SU-DHL-6 (cell line): ENCODE data around the gene VSTM4.

Experiments used
- H2AFZ ChIP-seq: fragments of 200-600 bp; sonication (generic); 2 replicates; pipeline ENCODE4 v1.6.1; 2014; ENCODE audit warnings: low read depth, mild to moderate bottlenecking, moderate library complexity, mixed read lengths, antibody characterized with exemption, low read length; ENCODE audit not compliant: severe bottlenecking
- H3F3A ChIP-seq: fragments of 200-600 bp; shearing (Covaris generic); 2 replicates; pipeline ENCODE4 v1.6.0; 2016; ENCODE audit warnings: antibody characterized with exemption, mild to moderate bottlenecking; ENCODE audit not compliant: insufficient read depth
- H3K27ac ChIP-seq: fragments of 200-600 bp; sonication (generic); 2 replicates; pipeline ENCODE4 v1.5.1; 2016; ENCODE audit warnings: low read depth, mild to moderate bottlenecking, low read length, moderate library complexity, mixed read lengths
- H3K27me3 ChIP-seq: fragments of 200-600 bp; sonication (generic), shearing (Covaris generic); 2 replicates; pipeline ENCODE4 v1.6.0; 2014; ENCODE audit warnings: mild to moderate bottlenecking, low read length
- H3K36me3 ChIP-seq: fragments of 200-600 bp; sonication (generic); 2 replicates; pipeline ENCODE4 v1.6.1; 2014; ENCODE audit warnings: mild to moderate bottlenecking, low read length, mixed read lengths
- H3K4me2 ChIP-seq: fragments of 300-600, 200-600 bp; shearing (Covaris generic), sonication (generic); 2 replicates; pipeline ENCODE4 v1.6.0; 2014; ENCODE audit warnings: low read length, low read depth, mild to moderate bottlenecking; ENCODE audit not compliant: poor library complexity, severe bottlenecking
- H3K4me3 ChIP-seq: fragments of 200-600 bp; sonication (generic); 2 replicates; pipeline ENCODE4 v1.5.1; 2014; ENCODE audit warnings: antibody characterized with exemption, low read length, mild to moderate bottlenecking, mixed read lengths; ENCODE audit not compliant: insufficient read depth, poor library complexity, severe bottlenecking
- H3K79me2 ChIP-seq: fragments of 200-600 bp; sonication (generic); 2 replicates; pipeline ENCODE4 v1.6.1; 2014; ENCODE audit warnings: mild to moderate bottlenecking, low read length, moderate library complexity; ENCODE audit not compliant: insufficient read depth
- H3K9ac ChIP-seq: fragments of 200-600 bp; sonication (generic); 2 replicates; pipeline ENCODE4 v1.7.0; 2014; ENCODE audit warnings: mild to moderate bottlenecking, low read length
- H3K9me2 ChIP-seq: fragments of 200-600 bp; sonication (generic); replicated peaks from 2 replicates; pipeline ENCODE4 v1.6.1; 2014; ENCODE audit warnings: low read length; ENCODE audit not compliant: insufficient read depth
- H3K9me3 ChIP-seq: fragments of 200-600 bp; sonication (generic); 2 replicates; pipeline ENCODE4 v1.6.1; 2014; ENCODE audit warnings: low read length, mixed read lengths; ENCODE audit not compliant: insufficient read depth
- H4K20me1 ChIP-seq: fragments of 200-600 bp; sonication (generic); 2 replicates; pipeline ENCODE4 v1.6.1; 2014; ENCODE audit warnings: low read depth, mild to moderate bottlenecking, antibody characterized with exemption, low read length, moderate library complexity, mixed read lengths
- EZH2phosphoT487 ChIP-seq: fragments of 200-600 bp; sonication (generic), shearing (Covaris generic); conservative IDR thresholded peaks from 2 replicates; pipeline ENCODE4 v1.6.1; 2018; ENCODE audit warnings: mild to moderate bottlenecking, antibody characterized with exemption, low read length, moderate library complexity, mixed read lengths
- TF ChIP-seq, protein P1 (sequence below): fragments of 200-600 bp; sonication (generic); IDR thresholded peaks from one replicate; pipeline ENCODE4 v1.5.1; 2017; ENCODE audit warnings: antibody characterized with exemption, mild to moderate bottlenecking, low read length, moderate library complexity; ENCODE audit not compliant: insufficient read depth, poor library complexity, severe bottlenecking

Gene VSTM4

DNA sequence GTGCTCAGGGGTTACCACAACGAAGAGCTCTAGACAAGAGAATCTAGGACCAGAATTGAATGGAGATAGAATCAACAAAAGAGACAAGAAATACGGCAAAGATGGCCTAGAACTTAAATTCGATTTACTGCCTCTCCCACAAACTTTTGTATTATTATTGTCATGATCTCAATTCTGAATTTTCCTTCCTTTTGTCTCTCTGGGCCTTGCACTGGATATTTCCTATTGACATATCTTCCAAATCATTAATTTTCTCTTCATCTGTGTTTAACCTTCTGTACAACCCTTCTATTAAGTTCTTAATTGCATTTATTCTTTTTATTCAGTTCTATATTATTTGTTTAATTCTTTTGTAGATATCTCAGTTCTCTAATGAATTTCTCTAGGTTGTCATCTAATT, 28.4 kb downstream of the VSTM4 start:
- TF ChIP-seq EZH2phosphoT487, result no peak
- TF ChIP-seq, protein P1, sequence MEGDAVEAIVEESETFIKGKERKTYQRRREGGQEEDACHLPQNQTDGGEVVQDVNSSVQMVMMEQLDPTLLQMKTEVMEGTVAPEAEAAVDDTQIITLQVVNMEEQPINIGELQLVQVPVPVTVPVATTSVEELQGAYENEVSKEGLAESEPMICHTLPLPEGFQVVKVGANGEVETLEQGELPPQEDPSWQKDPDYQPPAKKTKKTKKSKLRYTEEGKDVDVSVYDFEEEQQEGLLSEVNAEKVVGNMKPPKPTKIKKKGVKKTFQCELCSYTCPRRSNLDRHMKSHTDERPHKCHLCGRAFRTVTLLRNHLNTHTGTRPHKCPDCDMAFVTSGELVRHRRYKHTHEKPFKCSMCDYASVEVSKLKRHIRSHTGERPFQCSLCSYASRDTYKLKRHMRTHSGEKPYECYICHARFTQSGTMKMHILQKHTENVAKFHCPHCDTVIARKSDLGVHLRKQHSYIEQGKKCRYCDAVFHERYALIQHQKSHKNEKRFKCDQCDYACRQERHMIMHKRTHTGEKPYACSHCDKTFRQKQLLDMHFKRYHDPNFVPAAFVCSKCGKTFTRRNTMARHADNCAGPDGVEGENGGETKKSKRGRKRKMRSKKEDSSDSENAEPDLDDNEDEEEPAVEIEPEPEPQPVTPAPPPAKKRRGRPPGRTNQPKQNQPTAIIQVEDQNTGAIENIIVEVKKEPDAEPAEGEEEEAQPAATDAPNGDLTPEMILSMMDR, result no peak
- H3K9me3 ChIP-seq, result peaks cover 4% of the 10 kb centered on the region; the same call in 1 of the 2 replicates
- H3K79me2 ChIP-seq, result no peaks in the 10 kb centered on the region
- H3K36me3 ChIP-seq, result no peaks in the 10 kb centered on the region
- H3K4me3 ChIP-seq, result no peak overlapping the region
- H3F3A ChIP-seq, result no peaks in the 10 kb centered on the region
- no peak overlapping the region for H3K4me2 ChIP-seq
- H3K9ac ChIP-seq, result no peak overlapping the region
- H3K27ac ChIP-seq, result no peak overlapping the region
- H3K9me2 ChIP-seq, result no peaks in the 10 kb centered on the region
- no peaks in the 10 kb centered on the region for H3K27me3 ChIP-seq
- H2AFZ ChIP-seq, result no peak overlapping the region
- no peaks in the 10 kb centered on the region for H4K20me1 ChIP-seq

DNA sequence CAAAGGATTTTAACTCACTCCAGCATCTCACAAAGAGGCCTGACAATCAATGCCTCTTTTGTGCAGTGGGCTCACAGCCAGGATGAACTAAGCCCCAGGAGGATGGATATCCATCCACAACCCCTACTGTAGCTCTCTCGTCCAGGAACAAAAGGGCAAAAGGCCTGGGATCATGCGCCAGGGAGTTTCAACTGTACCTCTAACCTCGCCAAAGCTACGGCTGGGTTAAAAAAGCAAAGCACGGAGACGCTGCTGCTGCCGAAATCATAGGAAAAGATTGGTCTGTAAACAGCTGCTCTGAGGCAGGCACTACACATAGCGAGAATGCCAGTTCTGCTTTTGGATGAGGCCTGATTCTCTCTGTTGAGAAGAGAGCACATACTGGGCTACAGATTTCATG, 32.1 kb downstream of the VSTM4 start:
- Histone ChIP-seq H3K4me3 (no peak overlapping the region), H3K9me3 (peaks cover 4% of the 10 kb centered on the region; the same call in 1 of the 2 replicates), H3K9ac (no peak overlapping the region), H3K9me2 (no peaks in the 10 kb centered on the region), H3K36me3 (no peaks in the 10 kb centered on the region), H3K79me2 (no peaks in the 10 kb centered on the region), H3K27ac (no peak overlapping the region), H4K20me1 (no peaks in the 10 kb centered on the region), H3F3A (no peaks in the 10 kb centered on the region), H2AFZ (no peak overlapping the region), H3K27me3 (no peaks in the 10 kb centered on the region), H3K4me2 (no peak overlapping the region)
- no peak for TF ChIP-seq EZH2phosphoT487
- TF ChIP-seq, protein P1, result no peak

DNA sequence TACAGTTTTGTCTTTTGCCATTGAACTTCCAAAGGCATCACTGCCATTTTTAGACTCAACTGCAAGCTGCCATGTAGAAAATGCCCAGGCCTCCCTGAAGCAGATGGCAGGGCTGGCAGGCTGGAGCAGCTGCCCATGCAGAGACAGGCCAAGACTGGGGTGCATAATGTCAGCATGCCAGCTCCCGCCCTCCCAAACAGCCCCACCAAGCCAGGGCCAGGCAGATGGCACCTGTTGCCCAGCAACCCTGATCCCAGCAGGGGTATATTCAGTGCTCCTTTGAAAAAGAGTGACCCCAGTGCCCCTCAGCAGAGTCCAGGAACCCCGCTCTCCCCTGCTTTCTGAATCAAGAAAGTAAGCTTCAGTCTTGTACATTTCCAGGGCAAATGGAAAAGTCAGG, 32.6 kb downstream of the VSTM4 start:
- TF ChIP-seq, protein P1, result no peak
- TF ChIP-seq EZH2phosphoT487, result no peak
- no peaks in the 10 kb centered on the region for H3F3A ChIP-seq
- no peaks in the 10 kb centered on the region for H4K20me1 ChIP-seq
- no peaks in the 10 kb centered on the region for H3K9me2 ChIP-seq
- peaks cover 4% of the 10 kb centered on the region; the same call in 1 of the 2 replicates for H3K9me3 ChIP-seq
- no peak overlapping the region for H3K4me3 ChIP-seq
- H3K36me3 ChIP-seq, result no peaks in the 10 kb centered on the region
- H3K27ac ChIP-seq, result no peak overlapping the region
- no peak overlapping the region for H2AFZ ChIP-seq
- no peaks in the 10 kb centered on the region for H3K79me2 ChIP-seq
- H3K4me2 ChIP-seq, result no peak overlapping the region
- H3K9ac ChIP-seq, result no peak overlapping the region
- no peaks in the 10 kb centered on the region for H3K27me3 ChIP-seq
